Measurements from ENCODE around the gene KHDRBS1.

The KHDRBS1 gene

GRCh38 chr1:32052887-32053286 is 39.2 kb downstream of the KHDRBS1 start (continued):
- TF ChIP-seq ZNF394 (tag by site-specific recombination; IDR thresholded peaks at IDR 0.05; ENCODE audit: borderline replicate concordance) (no peak), ZSCAN23 (tag by site-specific recombination; IDR thresholded peaks at IDR 0.05) (no peak)

- Histone ChIP-seq H3K36me3 (ENCODE audit: control insufficient read depth in 2 of 2, insufficient read depth in 1 of 2, low read length in 2 of 2) (peaks cover 50 to 93% of the 10 kb centered on the region in 2 experiments), H3K27ac (ENCODE audit: extremely low read depth, low read depth, low read length) (no peak overlapping the region), H3K9me3 (ENCODE audit: control insufficient read depth, insufficient read depth, low read depth, low read length) (no peaks in the 10 kb centered on the region), H3K4me1 (ENCODE audit: control insufficient read depth, insufficient read depth, low read length) (no peaks in the 10 kb centered on the region), H3K4me3 (ENCODE audit: low read depth, low read length) (no peak overlapping the region)
- TF ChIP-seq ZNF530 (tag by site-specific recombination; IDR thresholded peaks at IDR 0.05; ENCODE audit: low read depth) (no peak), ZBTB17 (tag by site-specific recombination; IDR thresholded peaks at IDR 0.05) (no peak), ZNF768 (tag by site-specific recombination; IDR thresholded peaks at IDR 0.05) (no peak), HOXA7 (CRISPR knock-in tag; IDR thresholded peaks at IDR 0.05; ENCODE audit: borderline replicate concordance) (no peak), ZNF169 (tag by site-specific recombination; IDR thresholded peaks at IDR 0.05) (no peak), ZNF426 (tag by site-specific recombination; IDR thresholded peaks at IDR 0.05) (no peak), KLF17 (tag by site-specific recombination; IDR thresholded peaks at IDR 0.05) (no peak), YY2 (tag by site-specific recombination; IDR thresholded peaks at IDR 0.05) (no peak), ZSCAN16 (tag by site-specific recombination; IDR thresholded peaks at IDR 0.05) (no peak)
- TF ChIP-seq, protein P1, sequence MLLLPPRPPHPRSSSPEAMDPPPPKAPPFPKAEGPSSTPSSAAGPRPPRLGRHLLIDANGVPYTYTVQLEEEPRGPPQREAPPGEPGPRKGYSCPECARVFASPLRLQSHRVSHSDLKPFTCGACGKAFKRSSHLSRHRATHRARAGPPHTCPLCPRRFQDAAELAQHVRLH (tag by site-specific recombination; IDR thresholded peaks at IDR 0.05) = no peak
- TF ChIP-seq, protein P2, sequence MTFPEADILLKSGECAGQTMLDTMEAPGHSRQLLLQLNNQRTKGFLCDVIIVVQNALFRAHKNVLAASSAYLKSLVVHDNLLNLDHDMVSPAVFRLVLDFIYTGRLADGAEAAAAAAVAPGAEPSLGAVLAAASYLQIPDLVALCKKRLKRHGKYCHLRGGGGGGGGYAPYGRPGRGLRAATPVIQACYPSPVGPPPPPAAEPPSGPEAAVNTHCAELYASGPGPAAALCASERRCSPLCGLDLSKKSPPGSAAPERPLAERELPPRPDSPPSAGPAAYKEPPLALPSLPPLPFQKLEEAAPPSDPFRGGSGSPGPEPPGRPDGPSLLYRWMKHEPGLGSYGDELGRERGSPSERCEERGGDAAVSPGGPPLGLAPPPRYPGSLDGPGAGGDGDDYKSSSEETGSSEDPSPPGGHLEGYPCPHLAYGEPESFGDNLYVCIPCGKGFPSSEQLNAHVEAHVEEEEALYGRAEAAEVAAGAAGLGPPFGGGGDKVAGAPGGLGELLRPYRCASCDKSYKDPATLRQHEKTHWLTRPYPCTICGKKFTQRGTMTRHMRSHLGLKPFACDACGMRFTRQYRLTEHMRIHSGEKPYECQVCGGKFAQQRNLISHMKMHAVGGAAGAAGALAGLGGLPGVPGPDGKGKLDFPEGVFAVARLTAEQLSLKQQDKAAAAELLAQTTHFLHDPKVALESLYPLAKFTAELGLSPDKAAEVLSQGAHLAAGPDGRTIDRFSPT (tag by site-specific recombination; IDR thresholded peaks at IDR 0.05) = no peak
- POLR2A ChIA-PET = interaction anchor here (0.6 to 1.0 kb wide), 3 partner anchors 17 to 111 kb away, joined by 3 to 5 read pairs (median 3); partner anchors contain the start of gene TMEM39B
- CTCF ChIA-PET = interaction anchor here (0.8 kb wide), 1 partner anchor 8 kb away, joined by 3 read pairs; no protein-coding TSS in a partner anchor
Observed at GRCh38 chr1:32055416-32055815, 41.7 kb downstream of the KHDRBS1 start.

GRCh38 chr1:32056598-32056997 is 42.9 kb downstream of the KHDRBS1 start:
- H3K36me3 ChIP-seq (ENCODE audit: control insufficient read depth in 2 of 2, insufficient read depth in 1 of 2, low read length in 2 of 2) = peaks cover 43 to 93% of the 10 kb centered on the region in 2 experiments
- H3K9me3 ChIP-seq (ENCODE audit: control insufficient read depth, insufficient read depth, low read depth, low read length) = no peaks in the 10 kb centered on the region
- TF ChIP-seq ZFHX2 (tag by site-specific recombination; conservative IDR thresholded peaks at IDR 0.05) (no peak), ZNF596 (tag by site-specific recombination; IDR thresholded peaks at IDR 0.05) (no peak), KLF16 (tag by site-specific recombination; IDR thresholded peaks at IDR 0.05) (no peak), ZNF785 (tag by site-specific recombination; IDR thresholded peaks at IDR 0.05) (no peak), HOXA7 (CRISPR knock-in tag; IDR thresholded peaks at IDR 0.05; ENCODE audit: borderline replicate concordance) (no peak), ZNF423 (tag by site-specific recombination; IDR thresholded peaks at IDR 0.05) (no peak), ZNF837 (tag by site-specific recombination; IDR thresholded peaks at IDR 0.05) (no peak), PBX3 (CRISPR knock-in tag; IDR thresholded peaks at IDR 0.05) (no peak), ZNF645 (tag by site-specific recombination; IDR thresholded peaks at IDR 0.05) (no peak), ZNF654 (tag by site-specific recombination; IDR thresholded peaks at IDR 0.05; ENCODE audit: low read depth) (no peak), ZNF155 (tag by site-specific recombination; IDR thresholded peaks at IDR 0.05) (no peak), EGR2 (tag by site-specific recombination; IDR thresholded peaks at IDR 0.05; ENCODE audit: low read depth) (no peak)
- no peak overlapping the region for H3K4me3 ChIP-seq (ENCODE audit: low read depth, low read length)
- H3K4me1 ChIP-seq (ENCODE audit: control insufficient read depth, insufficient read depth, low read length) = no peaks in the 10 kb centered on the region
- ChIA-PET CTCF (interaction anchor here (0.6 to 1.4 kb wide), 3 partner anchors 17 to 112 kb away, joined by 3 to 4 read pairs (median 4); partner anchors contain the start of gene TMEM39B), POLR2A (interaction anchor here (1.0 kb wide), 1 partner anchor 16 kb away, joined by 4 read pairs; the partner anchor contains the start of gene TMEM39B)
- H3K27ac ChIP-seq (ENCODE audit: extremely low read depth, low read depth, low read length) = no peak overlapping the region
